Measurements from ENCODE around the gene OBSCN.

The OBSCN gene

DNA sequence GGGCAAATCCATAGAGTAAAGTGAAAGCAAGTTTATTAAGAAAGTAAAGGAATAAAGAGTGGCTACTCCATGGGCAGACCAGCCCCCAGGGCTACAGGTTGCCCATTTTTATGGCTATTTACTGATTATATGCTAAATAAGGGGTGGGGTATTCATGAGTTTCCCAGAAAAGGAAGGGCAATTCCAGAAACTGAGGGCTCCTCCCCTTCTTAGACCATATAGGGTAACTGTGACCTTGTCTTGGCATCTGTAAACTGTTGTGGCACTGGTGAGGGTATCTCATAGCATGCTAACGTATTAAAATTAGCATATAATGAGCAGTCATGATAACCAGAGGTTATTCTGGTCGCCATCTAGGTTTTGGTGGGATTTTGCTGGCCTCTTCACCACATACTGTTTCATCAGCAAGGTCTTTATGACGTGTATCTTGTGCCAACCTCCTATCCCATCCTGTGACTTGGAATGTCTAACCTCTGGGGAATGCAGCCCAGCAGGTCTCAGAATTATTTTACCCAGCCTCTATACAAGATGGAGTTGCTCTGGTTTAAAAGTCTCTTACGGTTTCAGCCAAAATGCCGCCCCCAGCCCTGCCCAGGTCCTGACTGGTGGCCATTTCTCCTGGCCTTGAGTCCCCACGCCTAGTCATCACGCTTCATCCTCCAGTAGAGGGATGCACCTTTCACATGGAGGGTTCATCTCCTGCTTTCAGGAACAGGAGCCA lies 209.8 kb downstream of the OBSCN start:
- DNase-seq (ENCODE audit: low read depth), result no peak

DNA sequence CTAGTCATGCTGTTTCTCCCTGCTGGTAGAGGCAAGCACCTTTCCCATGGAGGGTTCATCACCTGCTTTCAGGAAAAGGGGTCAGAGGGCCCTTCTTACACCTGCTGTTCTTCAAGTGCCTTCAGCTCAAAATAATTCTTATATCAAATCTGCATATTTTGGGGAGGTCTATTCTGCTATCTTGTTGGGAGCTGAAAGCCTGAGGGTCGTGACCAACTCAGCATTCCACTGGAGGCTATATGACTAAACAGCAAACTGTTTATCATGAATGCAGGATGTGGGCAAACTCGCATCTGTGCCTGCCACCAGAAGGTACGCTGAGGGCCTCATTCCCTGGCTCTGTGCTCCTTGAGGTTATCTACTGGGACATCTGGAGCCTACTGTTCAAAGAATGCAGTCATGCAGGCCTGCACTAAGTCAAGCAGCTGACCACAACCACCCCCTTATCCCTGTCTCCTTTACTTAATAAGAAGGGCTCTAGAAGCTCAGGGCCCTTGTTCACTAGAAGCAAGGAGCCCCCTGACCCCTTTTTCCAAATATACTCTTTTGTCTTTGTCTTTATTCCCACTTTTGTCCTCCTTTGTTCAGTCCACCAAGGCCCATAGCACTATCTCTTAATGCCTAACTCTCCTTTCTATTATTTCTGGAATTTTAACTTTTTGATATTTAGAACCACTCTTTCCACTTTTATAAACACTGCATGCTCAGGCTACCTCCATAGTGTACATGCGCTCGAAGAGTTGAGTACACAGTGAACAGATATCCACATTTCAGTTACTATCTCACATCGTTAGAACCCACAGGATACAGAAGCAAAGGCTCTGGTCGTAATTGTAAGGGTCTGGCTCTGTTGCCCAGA lies 213.4 kb downstream of the OBSCN start:
- DNase-seq (ENCODE audit: low read depth), result no peak

DNA sequence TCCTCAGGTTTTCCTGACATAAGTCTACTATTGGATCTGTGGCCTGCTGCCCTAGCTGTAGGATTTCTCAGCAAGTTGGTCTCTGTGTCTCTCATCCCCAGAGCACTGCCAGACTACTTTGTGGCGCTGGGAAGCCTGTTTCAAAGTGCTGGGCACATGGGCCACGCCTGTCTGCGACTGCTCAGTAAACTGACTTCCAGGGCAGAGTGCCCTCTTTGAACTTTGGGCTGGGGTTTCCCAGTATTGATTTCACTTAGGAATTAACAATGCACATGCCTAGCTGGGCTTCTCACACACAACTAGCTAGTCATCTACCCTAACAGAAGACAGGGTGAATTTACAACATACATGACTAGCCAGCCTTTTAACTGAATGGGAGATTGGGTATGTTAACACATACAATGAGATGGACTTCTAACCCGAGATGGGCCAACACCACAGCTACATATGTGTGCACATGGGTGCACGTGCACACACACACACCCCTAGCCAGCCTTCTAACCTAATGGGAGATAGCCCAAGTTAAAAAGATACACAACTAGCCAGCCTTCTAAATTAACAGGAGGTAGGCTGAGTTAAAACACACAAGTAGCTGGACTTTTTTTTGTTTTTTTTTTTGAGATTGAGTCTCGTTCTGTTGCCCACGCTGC lies 215.7 kb downstream of the OBSCN start:
- DNase-seq (ENCODE audit: low read depth), result no peak

DNA sequence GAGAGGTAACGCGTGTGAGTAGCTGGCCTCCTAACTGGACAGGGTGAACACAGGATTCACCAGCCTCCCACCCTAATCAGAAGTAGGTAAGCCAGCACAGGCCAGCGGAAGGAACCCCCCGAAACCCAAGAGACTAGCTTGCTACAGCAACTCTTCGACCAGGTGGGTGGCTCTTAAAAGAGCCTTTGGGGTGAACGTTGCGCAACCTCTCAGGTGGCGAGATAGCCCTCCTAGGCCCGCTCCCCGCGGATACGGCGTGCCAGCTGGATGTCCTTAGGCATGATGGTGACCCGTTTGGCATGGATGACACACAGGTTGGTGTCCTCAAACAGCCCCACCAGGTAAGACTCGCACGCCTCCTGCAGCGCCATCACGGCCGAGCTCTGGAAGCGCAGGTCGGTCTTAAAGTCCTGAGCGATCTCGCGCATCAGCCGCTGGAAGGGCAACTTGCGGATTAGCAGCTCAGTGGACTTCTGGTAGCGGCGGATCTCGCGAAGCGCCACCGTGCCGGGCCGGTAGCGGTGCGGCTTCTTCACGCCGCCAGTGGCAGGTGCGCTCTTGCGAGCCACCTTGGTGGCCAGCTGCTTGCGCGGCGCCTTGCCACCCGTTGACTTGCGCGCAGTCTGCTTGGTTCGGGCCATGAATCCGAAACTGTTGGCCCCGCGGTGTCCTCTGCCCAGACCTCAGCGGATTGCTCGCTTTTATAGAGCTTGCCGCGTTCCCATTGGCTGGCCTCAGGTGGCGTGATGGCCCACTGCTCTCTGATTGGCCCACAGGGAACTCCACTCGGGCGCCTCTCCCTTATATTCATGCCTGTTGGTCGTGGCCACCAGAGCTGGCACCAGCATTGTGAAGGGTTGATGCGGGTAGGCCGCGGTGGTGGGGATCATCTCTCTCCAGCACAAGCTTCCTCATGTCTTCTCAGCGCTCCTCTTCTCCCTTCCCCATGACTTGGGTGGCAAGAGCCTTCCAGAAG lies 217.1 kb downstream of the OBSCN start:
- DNase-seq (ENCODE audit: low read depth), result no peak

DNA sequence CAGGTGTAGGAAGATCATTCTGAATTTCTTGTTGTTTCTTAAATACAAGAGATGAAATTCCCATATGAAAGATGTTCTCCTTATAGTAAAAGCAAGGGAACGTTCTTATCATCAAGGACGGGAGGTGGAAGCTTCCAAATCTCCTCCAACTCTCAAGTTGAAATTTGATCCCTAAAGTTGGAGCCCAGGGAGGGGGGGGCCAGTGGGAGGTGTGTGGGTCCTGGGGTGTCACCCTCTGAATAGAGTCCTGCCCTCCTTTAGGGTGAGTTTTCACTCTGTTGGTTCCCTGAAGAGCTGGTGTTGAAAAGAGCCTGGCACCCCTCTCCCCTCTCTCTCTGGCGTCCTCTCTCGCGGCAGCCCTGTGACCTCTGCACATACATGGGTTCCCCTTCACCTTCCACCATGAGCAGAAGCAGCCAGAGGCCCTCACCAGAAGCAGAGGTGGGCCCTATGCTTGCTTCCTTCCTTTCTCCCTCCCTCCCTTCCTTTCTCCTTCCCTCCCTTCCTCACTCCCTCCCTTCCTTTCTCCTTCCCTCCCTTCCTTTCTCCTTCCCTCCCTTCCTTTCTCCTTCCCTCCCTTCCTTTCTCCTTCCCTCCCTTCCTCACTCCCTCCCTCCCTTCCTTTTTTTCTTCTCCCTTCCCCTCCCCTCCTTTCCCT lies 218.8 kb downstream of the OBSCN start:
- no peak for DNase-seq (ENCODE audit: low read depth)

DNA sequence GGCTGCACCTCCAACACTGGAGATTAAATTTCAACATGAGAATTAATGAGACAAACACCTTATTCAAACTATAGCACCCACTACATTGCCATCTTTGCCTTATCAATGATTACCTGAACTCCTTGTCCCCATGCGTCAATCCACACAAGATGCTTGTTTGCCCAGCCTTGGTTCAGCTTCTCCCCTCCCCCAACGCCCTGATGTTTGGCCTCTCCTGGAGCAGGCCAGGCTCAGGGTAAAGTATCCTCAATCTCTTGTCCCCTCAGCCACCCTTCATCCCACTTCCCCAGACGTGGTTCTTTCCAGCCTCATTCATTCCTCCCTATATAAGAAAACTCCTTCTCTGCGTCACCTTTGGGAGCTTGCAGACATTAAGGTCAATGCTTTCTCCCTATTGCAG lies 220.6 kb downstream of the OBSCN start:
- DNase-seq (ENCODE audit: low read depth), result no peak

Measured in activated T-cell treated with anti-CD3 and anti-CD28 coated beads for 1 hour (primary cell).